ENCODE measurements around the gene DSN1. TPM values are rescaled to one million over a fixed set of nuclear protein-coding genes. Genes with fewer than 3 reads are reported as not detected.
"Not testable (repeated sequence)": the region's sequence is repeated elsewhere in the genome, so short reads cannot be mapped to it uniquely, and the experiment has no call there.

DSN1 gene
- total RNA-seq, 1 donor from 2014 or later: 7.5 TPM

DNA sequence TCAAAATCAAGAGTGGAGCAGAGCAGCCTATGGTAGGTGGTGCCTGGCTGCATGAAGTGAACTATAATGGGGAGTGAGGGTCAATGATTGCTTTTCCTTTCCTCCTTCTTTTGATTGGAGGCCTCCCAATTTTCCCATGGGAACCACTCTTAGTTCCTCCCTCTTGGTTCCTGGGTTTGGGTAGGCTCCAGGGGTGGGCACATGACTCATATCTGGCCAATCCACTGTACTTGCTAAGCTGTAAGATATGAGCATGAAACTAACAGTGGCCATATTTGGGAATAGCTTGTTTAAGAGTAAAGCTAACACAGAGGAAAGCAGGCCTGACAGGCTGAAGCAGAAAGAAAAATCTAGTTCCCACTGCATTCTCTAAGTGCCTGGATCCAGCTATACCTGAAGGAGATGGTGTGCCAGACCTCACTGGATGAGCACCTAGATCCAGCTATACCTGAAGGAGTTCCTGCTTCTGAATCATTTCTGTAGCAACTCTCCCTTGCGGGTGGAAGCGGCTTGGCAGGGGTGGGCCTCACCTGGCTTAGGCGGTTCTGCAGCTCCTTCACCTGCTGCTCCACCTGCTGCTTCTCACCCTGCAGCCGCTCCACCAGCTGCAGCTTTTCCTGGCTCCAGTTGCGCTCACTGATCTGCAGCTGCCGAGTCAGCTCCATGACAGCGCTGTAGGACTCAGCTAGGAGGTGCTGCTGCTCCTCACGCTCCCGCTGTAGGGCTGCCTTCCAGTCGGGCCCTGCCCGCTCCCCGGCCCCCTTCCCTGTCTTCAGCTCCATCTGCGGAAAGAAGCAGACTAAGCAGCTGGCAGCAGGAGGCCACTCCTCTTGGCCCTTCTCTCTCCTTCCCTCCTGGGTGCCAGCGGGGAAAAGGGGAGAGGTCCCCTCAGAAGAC lies 29.0 kb upstream of the DSN1 start:
- TF ChIP-seq, protein P1, sequence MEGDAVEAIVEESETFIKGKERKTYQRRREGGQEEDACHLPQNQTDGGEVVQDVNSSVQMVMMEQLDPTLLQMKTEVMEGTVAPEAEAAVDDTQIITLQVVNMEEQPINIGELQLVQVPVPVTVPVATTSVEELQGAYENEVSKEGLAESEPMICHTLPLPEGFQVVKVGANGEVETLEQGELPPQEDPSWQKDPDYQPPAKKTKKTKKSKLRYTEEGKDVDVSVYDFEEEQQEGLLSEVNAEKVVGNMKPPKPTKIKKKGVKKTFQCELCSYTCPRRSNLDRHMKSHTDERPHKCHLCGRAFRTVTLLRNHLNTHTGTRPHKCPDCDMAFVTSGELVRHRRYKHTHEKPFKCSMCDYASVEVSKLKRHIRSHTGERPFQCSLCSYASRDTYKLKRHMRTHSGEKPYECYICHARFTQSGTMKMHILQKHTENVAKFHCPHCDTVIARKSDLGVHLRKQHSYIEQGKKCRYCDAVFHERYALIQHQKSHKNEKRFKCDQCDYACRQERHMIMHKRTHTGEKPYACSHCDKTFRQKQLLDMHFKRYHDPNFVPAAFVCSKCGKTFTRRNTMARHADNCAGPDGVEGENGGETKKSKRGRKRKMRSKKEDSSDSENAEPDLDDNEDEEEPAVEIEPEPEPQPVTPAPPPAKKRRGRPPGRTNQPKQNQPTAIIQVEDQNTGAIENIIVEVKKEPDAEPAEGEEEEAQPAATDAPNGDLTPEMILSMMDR (IDR thresholded peaks at IDR 0.05): no peak
- ATAC-seq (no peak), DNase-seq (no peak)
- peaks cover 96% of the 10 kb centered on the region for H3K36me3 ChIP-seq
- no peaks in the 10 kb centered on the region for H3K27me3 ChIP-seq
- intact Hi-C loops (cut with DNase I): no loop called here
- H3K4me1 ChIP-seq: no peaks in the 10 kb centered on the region
- no peak overlapping the region for H3K27ac ChIP-seq
- H3K4me3 ChIP-seq: no peak overlapping the region
- no peaks in the 10 kb centered on the region for H3K9me3 ChIP-seq

DNA sequence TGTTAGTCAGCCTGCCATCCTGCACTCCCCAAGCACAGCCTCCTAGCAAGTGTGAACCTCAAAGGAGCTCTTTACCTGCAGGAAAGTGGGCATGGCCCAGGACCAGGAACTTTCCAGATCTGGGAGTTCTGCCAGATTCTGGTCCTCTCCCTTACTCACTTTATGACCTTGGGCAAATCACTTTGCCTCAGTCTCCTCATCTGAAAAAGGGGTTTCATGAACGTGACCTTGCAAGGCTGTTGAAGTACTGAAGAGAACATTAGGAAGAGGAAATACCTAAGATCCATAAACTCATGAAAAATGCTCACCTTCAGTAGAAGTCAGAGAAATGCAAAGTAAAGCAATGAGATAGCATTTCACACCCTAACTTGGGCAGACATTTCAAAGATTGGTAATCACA lies 26.8 kb upstream of the DSN1 start:
- ATAC-seq (no peak), DNase-seq (no peak)
- TF ChIP-seq, protein P1 (IDR thresholded peaks at IDR 0.05): no peak
- no peak overlapping the region for H3K4me3 ChIP-seq
- no peak overlapping the region for H3K27ac ChIP-seq
- H3K9me3 ChIP-seq: no peaks in the 10 kb centered on the region
- no peaks in the 10 kb centered on the region for H3K4me1 ChIP-seq
- peaks cover 96% of the 10 kb centered on the region for H3K36me3 ChIP-seq
- intact Hi-C loops (cut with DNase I): no loop called here
- H3K27me3 ChIP-seq: no peaks in the 10 kb centered on the region

DNA sequence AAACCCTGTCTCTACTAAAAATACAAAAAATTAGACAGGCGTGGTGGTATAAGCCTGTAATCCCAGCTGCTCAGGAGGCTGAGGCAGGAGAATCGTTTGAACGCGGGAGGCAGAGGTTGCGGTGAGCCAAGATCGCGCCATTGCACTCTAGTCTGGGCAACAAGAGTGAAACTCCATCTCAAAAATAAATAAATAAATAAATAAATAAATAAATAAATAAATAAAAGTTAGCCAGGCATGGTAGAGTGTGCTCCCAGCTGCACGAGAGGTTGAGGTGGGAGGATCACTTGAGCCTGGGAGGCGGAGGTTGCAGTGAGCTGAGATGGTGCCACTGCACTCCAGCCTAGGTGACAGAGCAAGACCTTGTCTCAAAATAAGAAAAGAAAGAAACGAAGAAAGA lies 25.8 kb upstream of the DSN1 start:
- H3K9me3 ChIP-seq; ATAC-seq; H3K4me1 ChIP-seq; H3K4me3 ChIP-seq; intact Hi-C loops (cut with DNase I); H3K27ac ChIP-seq; H3K27me3 ChIP-seq; DNase-seq: not testable (repeated sequence)
- H3K36me3 ChIP-seq: peaks cover 94% of the 10 kb centered on the region

DNA sequence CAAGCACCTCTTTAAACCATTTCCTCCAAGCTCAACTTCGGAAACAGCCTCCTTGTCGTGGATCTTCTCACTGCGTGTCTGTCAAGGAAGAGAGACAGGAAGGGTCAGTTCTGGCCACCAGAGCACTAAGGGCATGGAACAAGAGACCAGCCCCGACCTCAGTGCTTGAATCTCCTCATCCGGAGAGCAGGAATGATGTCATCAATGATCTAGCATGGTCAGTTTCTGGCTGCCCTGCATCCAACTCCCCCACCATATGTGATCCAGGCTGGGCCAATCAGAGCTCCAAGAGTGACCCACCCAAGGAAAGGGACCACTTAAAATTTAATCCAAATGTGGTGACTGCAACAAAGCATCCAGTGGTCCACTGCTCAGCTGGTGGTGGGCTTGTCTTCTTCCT lies 23.3 kb upstream of the DSN1 start:
- DNase-seq (no peak), ATAC-seq (no peak)
- Histone ChIP-seq H3K36me3 (peaks cover 88% of the 10 kb centered on the region), H3K4me3 (no peak overlapping the region), H3K4me1 (no peaks in the 10 kb centered on the region), H3K27ac (no peak overlapping the region), H3K9me3 (no peaks in the 10 kb centered on the region), H3K27me3 (no peaks in the 10 kb centered on the region)
- intact Hi-C loops (cut with DNase I): no loop called here
- TF ChIP-seq, protein P1 (IDR thresholded peaks at IDR 0.05): no peak

DNA sequence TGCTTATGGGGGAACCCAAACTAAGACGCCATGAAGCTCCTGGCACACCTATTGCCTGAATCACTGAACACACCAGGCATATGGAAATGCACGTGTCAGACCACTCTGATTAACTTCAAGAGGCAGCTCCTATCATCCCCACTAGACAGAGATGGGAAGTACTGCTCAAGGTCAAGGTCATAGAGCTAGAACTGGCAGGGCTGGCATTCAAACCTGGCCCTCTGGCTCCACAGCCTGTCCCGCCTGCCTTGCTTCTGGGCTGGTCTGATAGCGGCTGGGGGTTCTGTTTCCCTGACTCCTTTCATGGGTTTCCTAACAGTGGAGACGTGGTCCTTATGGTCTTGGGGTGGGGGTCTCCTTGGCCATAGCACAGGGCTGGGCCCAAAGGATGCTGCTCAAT lies 22.6 kb upstream of the DSN1 start:
- Histone ChIP-seq H3K36me3 (peaks cover 86% of the 10 kb centered on the region), H3K4me1 (no peaks in the 10 kb centered on the region), H3K4me3 (no peak overlapping the region), H3K27me3 (no peaks in the 10 kb centered on the region), H3K9me3 (no peaks in the 10 kb centered on the region), H3K27ac (no peak overlapping the region)
- ATAC-seq (no peak), DNase-seq (no peak)
- intact Hi-C loops (cut with DNase I): no loop called here
- TF ChIP-seq, protein P1 (IDR thresholded peaks at IDR 0.05): no peak

DNA sequence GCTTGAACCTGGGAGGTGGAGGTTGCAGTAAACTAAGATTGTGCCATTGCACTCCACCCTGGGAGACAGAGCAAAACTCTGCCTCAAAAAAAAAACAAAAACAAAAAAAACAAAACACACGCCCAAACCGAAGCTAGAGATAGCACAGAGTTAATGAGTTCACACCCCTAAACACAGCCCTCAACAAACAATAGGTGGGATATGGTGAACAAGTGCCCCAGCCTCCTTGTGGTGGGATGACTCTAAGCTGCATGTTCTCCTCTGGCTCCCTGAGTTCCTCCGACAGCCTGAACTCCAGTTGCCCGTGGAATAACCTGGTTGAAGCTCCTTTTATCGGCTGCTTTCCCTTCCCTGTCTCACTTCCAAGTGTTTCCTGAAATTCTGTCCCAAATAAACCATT lies 22.1 kb upstream of the DSN1 start:
- H3K36me3 ChIP-seq: peaks cover 82% of the 10 kb centered on the region
- ATAC-seq: no peak
- TF ChIP-seq, protein P1 (IDR thresholded peaks at IDR 0.05): no peak
- no peaks in the 10 kb centered on the region for H3K27me3 ChIP-seq
- H3K4me1 ChIP-seq: no peaks in the 10 kb centered on the region
- no peaks in the 10 kb centered on the region for H3K9me3 ChIP-seq
- intact Hi-C loops (cut with DNase I): no loop called here
- no peak overlapping the region for H3K4me3 ChIP-seq
- no peak for DNase-seq
- no peak overlapping the region for H3K27ac ChIP-seq
